ENCODE data around the gene MRM2.

MRM2 gene

DNA sequence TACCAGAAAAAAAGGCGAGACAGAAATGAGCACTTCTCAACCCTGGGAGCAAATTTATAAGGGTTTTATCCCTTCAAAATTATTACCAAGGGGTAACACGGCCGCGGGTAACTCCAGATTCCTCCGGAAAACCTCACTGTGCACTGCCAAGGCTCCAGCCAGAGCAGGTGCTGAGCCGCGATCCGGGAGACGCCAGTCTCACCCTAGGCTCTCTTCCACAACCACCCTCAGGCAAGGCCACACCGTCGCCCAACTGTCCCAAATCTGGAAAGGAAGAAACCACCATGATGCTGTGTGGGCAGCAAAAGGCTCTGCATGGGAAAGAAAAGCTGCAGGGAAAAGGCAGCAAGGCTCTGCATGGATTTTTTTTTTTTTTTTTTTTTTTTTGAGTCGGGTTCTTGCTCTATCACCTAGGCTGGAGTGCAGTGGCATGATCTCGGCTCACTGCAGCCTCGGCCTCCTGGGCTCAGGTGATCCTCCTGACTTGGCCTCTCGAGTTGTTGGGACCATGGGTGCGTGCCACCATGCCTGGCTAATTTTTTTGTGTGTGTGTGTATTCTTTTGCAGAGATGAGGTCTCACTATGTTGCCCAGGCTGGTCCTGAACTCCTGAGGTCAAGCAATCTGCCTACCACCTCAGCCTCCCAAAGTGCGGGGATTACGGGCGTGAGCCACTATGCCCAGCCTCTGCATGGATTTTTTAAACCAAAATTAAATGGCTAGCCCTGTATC lies 48.3 kb downstream of the MRM2 start:
- TF ChIP-seq EZH2 (IDR thresholded peaks at IDR 0.05) (no peak), POLR2AphosphoS5 (IDR thresholded peaks at IDR 0.05; ENCODE audit: borderline replicate concordance, low read depth, low read length) (no peak), FOXP2 (optimal IDR thresholded peaks at IDR 0.05; ENCODE audit: control extremely low read depth, extremely low read length, insufficient read depth) (no peak)
- H3K36me3 ChIP-seq (ENCODE audit: insufficient read depth, low read length): peaks cover 28% of the 10 kb centered on the region
- no peak overlapping the region for H3K9ac ChIP-seq (ENCODE audit: insufficient read length)
- H3K9me3 ChIP-seq (ENCODE audit: low read depth, low read length): 0 out of 2 replicates have a peak, but pooled peaks cover 7% of the 10 kb centered on the region
- DNase-seq (ENCODE audit: low read depth, low spot score): no peak
- no peak overlapping the region for H3K27ac ChIP-seq
- H3K4me3 ChIP-seq: no peak overlapping the region

- peaks cover 35% of the 10 kb centered on the region for H3K36me3 ChIP-seq (ENCODE audit: insufficient read depth, low read length)
- peaks cover 14% of the 10 kb centered on the region; the same call in 1 of the 2 replicates for H3K9me3 ChIP-seq (ENCODE audit: low read depth, low read length)
- DNase-seq (ENCODE audit: low read depth, low spot score): no peak
- no peak overlapping the region for H3K4me3 ChIP-seq
- peak overlapping the region; percentile 12 for H3K9ac ChIP-seq (ENCODE audit: insufficient read length)
- no peak overlapping the region for H3K27ac ChIP-seq
- no peak for TF ChIP-seq FOXP2 (optimal IDR thresholded peaks at IDR 0.05; ENCODE audit: control extremely low read depth, extremely low read length, insufficient read depth)
- TF ChIP-seq POLR2AphosphoS5 (IDR thresholded peaks at IDR 0.05; ENCODE audit: borderline replicate concordance, low read depth, low read length): no peak
- TF ChIP-seq EZH2 (IDR thresholded peaks at IDR 0.05): no peak
Observed at GRCh38 chr7:2192831-2193534, 49.0 kb downstream of the MRM2 start.

GRCh38 chr7:2191016-2191415 lies 51.0 kb downstream of the MRM2 start:
- Histone ChIP-seq H3K36me3 (ENCODE audit: insufficient read depth, low read length) (peaks cover 30% of the 10 kb centered on the region), H3K4me3 (no peak overlapping the region), H3K27ac (no peak overlapping the region), H3K9me3 (ENCODE audit: low read depth, low read length) (peaks cover 15% of the 10 kb centered on the region; the same call in 1 of the 2 replicates), H3K9ac (ENCODE audit: insufficient read length) (no peak overlapping the region)
- DNase-seq (ENCODE audit: low read depth, low spot score): no peak
- TF ChIP-seq POLR2AphosphoS5 (IDR thresholded peaks at IDR 0.05; ENCODE audit: borderline replicate concordance, low read depth, low read length) (no peak), EZH2 (IDR thresholded peaks at IDR 0.05) (no peak), FOXP2 (optimal IDR thresholded peaks at IDR 0.05; ENCODE audit: control extremely low read depth, extremely low read length, insufficient read depth) (no peak)

- Histone ChIP-seq H3K4me3 (no peak overlapping the region), H3K9me3 (ENCODE audit: low read depth, low read length) (peaks cover 15% of the 10 kb centered on the region; the same call in 1 of the 2 replicates), H3K27ac (no peak overlapping the region), H3K9ac (ENCODE audit: insufficient read length) (no peak overlapping the region), H3K36me3 (ENCODE audit: insufficient read depth, low read length) (peaks cover 25% of the 10 kb centered on the region)
- no peak for DNase-seq (ENCODE audit: low read depth, low spot score)
- TF ChIP-seq FOXP2 (optimal IDR thresholded peaks at IDR 0.05; ENCODE audit: control extremely low read depth, extremely low read length, insufficient read depth): no peak
- TF ChIP-seq EZH2 (IDR thresholded peaks at IDR 0.05): no peak
- no peak for TF ChIP-seq POLR2AphosphoS5 (IDR thresholded peaks at IDR 0.05; ENCODE audit: borderline replicate concordance, low read depth, low read length)
Observed at GRCh38 chr7:2190531-2190930, 51.5 kb downstream of the MRM2 start.

- DNase-seq (ENCODE audit: low read depth, low spot score): no peak
- H3K36me3 ChIP-seq (ENCODE audit: insufficient read depth, low read length): peaks cover 20% of the 10 kb centered on the region
Observed at GRCh38 chr7:2186166-2186565, 55.8 kb downstream of the MRM2 start.

GRCh38 chr7:2185715-2186114 lies 56.3 kb downstream of the MRM2 start:
- TF ChIP-seq FOXP2 (optimal IDR thresholded peaks at IDR 0.05; ENCODE audit: control extremely low read depth, extremely low read length, insufficient read depth): no peak
- TF ChIP-seq EZH2 (IDR thresholded peaks at IDR 0.05): no peak
- TF ChIP-seq POLR2AphosphoS5 (IDR thresholded peaks at IDR 0.05; ENCODE audit: borderline replicate concordance, low read depth, low read length): no peak

More at GRCh38 chr7:2186166-2186565, 55.8 kb downstream of the MRM2 start:
- TF ChIP-seq EZH2 (IDR thresholded peaks at IDR 0.05): no peak
- TF ChIP-seq POLR2AphosphoS5 (IDR thresholded peaks at IDR 0.05; ENCODE audit: borderline replicate concordance, low read depth, low read length): no peak
- no peak for TF ChIP-seq FOXP2 (optimal IDR thresholded peaks at IDR 0.05; ENCODE audit: control extremely low read depth, extremely low read length, insufficient read depth)
- Histone ChIP-seq H3K4me3 (no peak overlapping the region), H3K27ac (peak overlapping the region; percentile 73; the same call in 1 of the 2 replicates), H3K9me3 (ENCODE audit: low read depth, low read length) (peaks cover 15% of the 10 kb centered on the region; the same call in 1 of the 2 replicates), H3K9ac (ENCODE audit: insufficient read length) (no peak overlapping the region)

More at GRCh38 chr7:2185715-2186114, 56.3 kb downstream of the MRM2 start:
- no peak overlapping the region for H3K4me3 ChIP-seq
- peaks cover 20% of the 10 kb centered on the region for H3K36me3 ChIP-seq (ENCODE audit: insufficient read depth, low read length)
- H3K9ac ChIP-seq (ENCODE audit: insufficient read length): no peak overlapping the region
- H3K9me3 ChIP-seq (ENCODE audit: low read depth, low read length): peaks cover 15% of the 10 kb centered on the region; the same call in 1 of the 2 replicates
- peak overlapping the region; percentile 73; the same call in 1 of the 2 replicates for H3K27ac ChIP-seq
- DNase-seq (ENCODE audit: low read depth, low spot score): no peak

All from SK-N-MC (cell line).